A549 (cell line): ENCODE measurements around the gene ITGAX. TPM values are rescaled to one million over a fixed set of nuclear protein-coding genes. Genes with fewer than 3 reads are reported as not detected.

Experiments
- ATAC-seq, 2 experiments: fragments of 200-7000 bp in 1 of 2; fragments of >200 bp in 1 of 2; cut with Nextera tagmentation in 1 of 2; cut with Tn5 transposase in 1 of 2; 3 replicates each; pipeline versions ENCODE4 v1.8.0 to v1.9.1; 2018 to 2020; ENCODE audit warnings: mild to moderate bottlenecking in 1 of 2, moderate library complexity in 1 of 2
- CTCF ChIA-PET: fragments of 300-600 bp; sonication (Branson Sonifier 250); formaldehyde crosslinking; extraction: SDS; loops from one replicate; lab custom pipeline; 2021; ENCODE audit warnings: antibody characterized with exemption, inconsistent platforms; lab: Yijun Ruan, JAX
- POLR2A ChIA-PET: fragments of 350-600 bp; formaldehyde crosslinking; extraction: SDS; loops from one replicate; lab custom pipeline; 2021; ENCODE audit warnings: antibody characterized with exemption, inconsistent platforms; lab: Yijun Ruan, JAX
- DNase-seq, 2 experiments: peaks; one replicate each; pipeline versions ENCODE4 v3.0.0 to v3.0.0-alpha.2; 2011 to 2016; ENCODE audit warnings: low read depth in 1 of 2, low spot score in 1 of 2
- FAIRE-seq: peaks from 2 replicates; lab custom pipeline; 2011; peaks lifted over from hg19 to GRCh38; lab: Jason Lieb, UNC
- H3K27ac ChIP-seq, 2 experiments: fragments of >200 bp; sonication (Bioruptor Twin); formaldehyde crosslinking; 3 replicates each; pipeline ENCODE4 v1.5.1; 2016 to 2017
- H3K4me1 ChIP-seq: fragments of >200 bp; sonication (Bioruptor Twin); formaldehyde crosslinking; 3 replicates; pipeline ENCODE4 v1.6.1; 2016
- H3K4me2 ChIP-seq: fragments of >200 bp; sonication (Bioruptor Twin); formaldehyde crosslinking; 3 replicates; pipeline ENCODE4 v1.6.1; 2016
- H3K4me3 ChIP-seq: fragments of >200 bp; sonication (Bioruptor Twin); formaldehyde crosslinking; 3 replicates; pipeline ENCODE4 v1.5.1; 2016
- H3K9me3 ChIP-seq: fragments of >200 bp; sonication (Bioruptor Twin); formaldehyde crosslinking; 3 replicates; pipeline ENCODE4 v1.6.1; 2016
- ATOH8 ChIP-seq: fragments of 250-450 bp; sonication (Bioruptor Pico); IDR thresholded peaks from 2 replicates; pipeline ENCODE4 v1.5.0; 2020; ENCODE audit warnings: low read depth, mild to moderate bottlenecking, moderate library complexity
- CBX8 ChIP-seq: fragments of 200-600 bp; sonication (generic); IDR thresholded peaks from 2 replicates; pipeline ENCODE4 v1.6.1; 2016
- E2F6 ChIP-seq: IDR thresholded peaks from 2 replicates; pipeline ENCODE4 v1.6.1; 2012; ENCODE audit warnings: low read depth, borderline replicate concordance
- EHF ChIP-seq: fragments of 250-450 bp; sonication (Bioruptor Pico); IDR thresholded peaks from 2 replicates; pipeline ENCODE4 v1.5.0; 2020; ENCODE audit warnings: mild to moderate bottlenecking
- HEYL ChIP-seq: fragments of 250-450 bp; sonication (Bioruptor Pico); IDR thresholded peaks from 2 replicates; pipeline ENCODE4 v1.8.0; 2021; ENCODE audit warnings: mild to moderate bottlenecking, moderate library complexity
- JUNB ChIP-seq: fragments of >200 bp; sonication (Bioruptor Twin); formaldehyde crosslinking; IDR thresholded peaks from 2 replicates; pipeline ENCODE4 v1.6.1; 2016
- KDM1A ChIP-seq: fragments of 200-600 bp; sonication (generic); IDR thresholded peaks from 2 replicates; pipeline ENCODE4 v1.6.1; 2016; ENCODE audit warnings: low read depth, mild to moderate bottlenecking
- KDM5A ChIP-seq: fragments of 200-600 bp; sonication (generic); IDR thresholded peaks from 2 replicates; pipeline ENCODE4 v1.6.1; 2016; ENCODE audit warnings: antibody characterized with exemption, mild to moderate bottlenecking
- MYC ChIP-seq: IDR thresholded peaks from 2 replicates; pipeline ENCODE4 v1.6.1; 2012; ENCODE audit warnings: mild to moderate bottlenecking, inconsistent platforms, low read length, improper control_type of control experiment, borderline replicate concordance
- NFE2L2 ChIP-seq: fragments of 150-350 bp; conservative IDR thresholded peaks from 2 replicates; pipeline ENCODE4 v1.6.1; 2014; ENCODE audit warnings: low read length
- PHF8 ChIP-seq: fragments of 200-600 bp; sonication (generic); IDR thresholded peaks from 2 replicates; pipeline ENCODE4 v1.6.1; 2016; ENCODE audit warnings: low read depth, mild to moderate bottlenecking, antibody characterized with exemption, moderate library complexity, borderline replicate concordance
- POLR2AphosphoS2 ChIP-seq: conservative IDR thresholded peaks from 2 replicates; pipeline ENCODE4 v1.6.1; 2012; ENCODE audit warnings: low read length, improper control_type of control experiment, inconsistent platforms
- RAD21 ChIP-seq, 2 experiments: fragments of >200 bp in 1 of 2; sonication (Bioruptor Twin) in 1 of 2; formaldehyde crosslinking in 1 of 2; IDR thresholded peaks in 1 of 2; conservative IDR thresholded peaks in 1 of 2; 2 replicates in 1 of 2; 3 replicates in 1 of 2; pipeline ENCODE4 v1.6.1; 2012 to 2018; ENCODE audit warnings: inconsistent platforms in 1 of 2
- RARB ChIP-seq: fragments of 250-450 bp; sonication (Bioruptor Pico); IDR thresholded peaks from 2 replicates; pipeline ENCODE4 v1.8.0; 2021; ENCODE audit warnings: mild to moderate bottlenecking, moderate library complexity
- REST ChIP-seq: fragments of 200-600 bp; sonication (generic); IDR thresholded peaks from 2 replicates; pipeline ENCODE4 v1.6.1; 2016; ENCODE audit warnings: antibody characterized with exemption, mild to moderate bottlenecking, moderate library complexity
- SMC3 ChIP-seq: fragments of >200 bp; sonication (Bioruptor Twin); formaldehyde crosslinking; IDR thresholded peaks from 3 replicates; pipeline ENCODE4 v1.6.1; 2018; ENCODE audit warnings: inconsistent platforms
- ZC3H11A ChIP-seq: fragments of 450-650 bp; IDR thresholded peaks from 2 replicates; pipeline ENCODE4 v1.6.1; 2014; ENCODE audit warnings: antibody characterized with exemption, mild to moderate bottlenecking
- WGBS: methylation state at CpG from one replicate; pipeline ENCODE4 v1.1.6; 2017; ENCODE audit errors: missing lambda C conversion rate; 5-methylcytosine and 5-hydroxymethylcytosine counted together
- polyA plus RNA-seq, 4 experiments: library from polyadenylated mRNA; depleted of rRNA in 3 of 4; stranded (reverse); fragments of >200 nt; fragmentation: RNase III in 1 of 4; extraction: RNeasy Plus Mini Kit Qiagen cat#74134 plus additional on column Dnase treatment in 1 of 4; gene quantifications; 2 replicates in 3 of 4; 3 replicates in 1 of 4; pipeline ENCODE4 v1.2.3, GENCODE V29; 2011 to 2017

Gene ITGAX
- polyA plus RNA-seq, 2 of the 4 experiments (the other 2 are of a cell fraction) = 0.49 to 0.87 TPM

- no peak overlapping the region for H3K4me3 ChIP-seq
- no peak overlapping the region for H3K4me2 ChIP-seq
- DNase-seq (no peak), FAIRE-seq (no peak), ATAC-seq (no peak)
- ChIA-PET POLR2A (no interaction called here), CTCF (interaction anchor here (1.1 to 1.2 kb wide), 2 partner anchors 10 to 269 kb away, joined by 3 to 6 read pairs; no protein-coding TSS in a partner anchor)
- TF ChIP-seq REST (no peak), SMC3 (no peak), RARB (CRISPR knock-in tag) (no peak), HEYL (CRISPR knock-in tag) (no peak), ZC3H11A (no peak), CBX8 (no peak), PHF8 (no peak), RAD21 (conservative IDR thresholded peaks at IDR 0.05 in 1 of 2, IDR thresholded peaks at IDR 0.05 in 1 of 2) (no peak), EHF (CRISPR knock-in tag) (no peak), ATOH8 (CRISPR knock-in tag) (no peak), JUNB (no peak), KDM1A (no peak)
- H3K4me1 ChIP-seq = peaks cover 8% of the 10 kb centered on the region; the same call in 2 of the 3 replicates
- H3K27ac ChIP-seq = no peak overlapping the region
- 61% methylated on average over 21 of the region's 22 CpGs for WGBS
- H3K9me3 ChIP-seq = no peaks in the 10 kb centered on the region
Measured at GRCh38 chr16:31411024-31411844, 56.3 kb downstream of the ITGAX start.

- FAIRE-seq (no peak), DNase-seq (no peak), ATAC-seq (no peak)
- Histone ChIP-seq H3K4me1 (peaks cover 8% of the 10 kb centered on the region; the same call in 2 of the 3 replicates), H3K9me3 (no peaks in the 10 kb centered on the region), H3K27ac (no peak overlapping the region), H3K4me3 (no peak overlapping the region), H3K4me2 (no peak overlapping the region)
- WGBS = 47% methylated on average over 10 of the region's 10 CpGs
- TF ChIP-seq HEYL (CRISPR knock-in tag) = no peak
- POLR2A ChIA-PET = no interaction called here
- CTCF ChIA-PET = interaction anchor here (1.6 kb wide), 1 partner anchor 13 kb away, joined by 4 read pairs; no protein-coding TSS in a partner anchor
Measured at GRCh38 chr16:31412750-31413149, 57.8 kb downstream of the ITGAX start.

GRCh38 chr16:31413381-31413780 lies 58.4 kb downstream of the ITGAX start:
- ChIA-PET POLR2A (no interaction called here), CTCF (interaction anchor here (1.1 to 1.6 kb wide), 2 partner anchors 10 to 12 kb away, joined by 3 to 4 read pairs; no protein-coding TSS in a partner anchor)
- H3K4me2 ChIP-seq = no peak overlapping the region
- no peak for DNase-seq
- H3K4me3 ChIP-seq = no peak overlapping the region
- no peak overlapping the region for H3K27ac ChIP-seq
- no peaks in the 10 kb centered on the region for H3K9me3 ChIP-seq
- TF ChIP-seq KDM5A = no peak
- no peak for TF ChIP-seq MYC
- no peak for TF ChIP-seq POLR2AphosphoS2
- TF ChIP-seq E2F6 = no peak
- no peak for TF ChIP-seq NFE2L2
- no peak for FAIRE-seq
- H3K4me1 ChIP-seq = peaks cover 8% of the 10 kb centered on the region; the same call in 2 of the 3 replicates
- whole genome bisulfite sequencing = 79% methylated on average over 5 of the region's 5 CpGs
- no peak for ATAC-seq
